ENCODE measurements around the gene CTXN1. TPM values are rescaled to one million over a fixed set of nuclear protein-coding genes. Genes with fewer than 3 reads are reported as not detected.
A peak's percentile ranks its signal among the peaks of the same experiment; 100 is the strongest.

CTXN1 gene
- total RNA-seq, 4 donors from 2014 or later = 2.9 to 29.7 (median 4.8) TPM

- TF ChIP-seq POLR2A (IDR thresholded peaks at IDR 0.05) (no peak), CTCF (IDR thresholded peaks at IDR 0.05) (no peak), EP300 (IDR thresholded peaks at IDR 0.05; ENCODE audit: low read depth) (no peak), POLR2AphosphoS5 (IDR thresholded peaks at IDR 0.05) (no peak)
- DNase-seq = no peak
- H3K27ac ChIP-seq = no peak overlapping the region
- peaks cover 18 to 41% (median 31%) of the 10 kb centered on the region in 4 donors for H3K4me1 ChIP-seq
- WGBS, 2 donors (ENCODE audit: low coverage in 1 of 2) = 42% methylated on average over 23 of the region's 24 CpGs; no CpG with 5 or more reads in 1 of the 2 donors
- peak overlapping the region in 2 of 4 donors; percentile 33 to 41 for H3K4me3 ChIP-seq
- H3K36me3 ChIP-seq = peaks cover 0 to 24% (median 12%) of the 10 kb centered on the region in 4 donors
- no peaks in the 10 kb centered on the region for H3K9me3 ChIP-seq
- H3K27me3 ChIP-seq = peaks cover 59% of the 10 kb centered on the region
- intact Hi-C loops (cut with DNase I; ENCODE audit: low total_unique reads) (no loop called here), in situ Hi-C loops (cut with MboI; ENCODE audit: low pct_ligation_motif_present in 1 of 4, low pct_unique_long_range_greater_than_20kb in 1 of 4, low sequenced_read_pairs in 3 of 4) (no loop called here)
Measured at GRCh38 chr19:7915250-7916102, 10.5 kb downstream of the CTXN1 start.

GRCh38 chr19:7914598-7915045 lies 11.3 kb downstream of the CTXN1 start, which contains the start of gene TGFBR3L:
Gene TGFBR3L, plus strand, starts transcription at chr19:7914830.
- in situ Hi-C loops (cut with MboI; ENCODE audit: low pct_ligation_motif_present in 1 of 4, low pct_unique_long_range_greater_than_20kb in 1 of 4, low sequenced_read_pairs in 3 of 4) = no loop called here
- WGBS, 2 donors (ENCODE audit: low coverage in 1 of 2) = 71% methylated on average over 9 of the region's 12 CpGs; no CpG with 5 or more reads in 1 of the 2 donors
- H3K27me3 ChIP-seq = peaks cover 58% of the 10 kb centered on the region

GRCh38 chr19:7914099-7914498 lies 11.8 kb downstream of the CTXN1 start:
- intact Hi-C loops (cut with DNase I; ENCODE audit: low total_unique reads) = no loop called here
- 50% methylated on average over 11 of the region's 12 CpGs; no CpG with 5 or more reads in 1 of the 2 donors for WGBS, 2 donors (ENCODE audit: low coverage in 1 of 2)
- in situ Hi-C loops (cut with MboI; ENCODE audit: low pct_ligation_motif_present in 1 of 4, low pct_unique_long_range_greater_than_20kb in 1 of 4, low sequenced_read_pairs in 3 of 4) = no loop called here
- H3K4me1 ChIP-seq = peaks cover 13 to 32% (median 23%) of the 10 kb centered on the region in 4 donors
- no peaks in the 10 kb centered on the region for H3K9me3 ChIP-seq
- peaks cover 53% of the 10 kb centered on the region for H3K27me3 ChIP-seq
- peak; percentile 5 for DNase-seq
- peaks cover 0 to 29% (median 14%) of the 10 kb centered on the region in 4 donors for H3K36me3 ChIP-seq
- TF ChIP-seq CTCF (IDR thresholded peaks at IDR 0.05) = no peak
- no peak for TF ChIP-seq EP300 (IDR thresholded peaks at IDR 0.05; ENCODE audit: low read depth)
- TF ChIP-seq POLR2AphosphoS5 (IDR thresholded peaks at IDR 0.05) = no peak
- no peak for TF ChIP-seq POLR2A (IDR thresholded peaks at IDR 0.05)
- H3K4me3 ChIP-seq = no peak overlapping the region
- no peak overlapping the region for H3K27ac ChIP-seq

More at GRCh38 chr19:7914598-7915045, 11.3 kb downstream of the CTXN1 start, which contains the start of gene TGFBR3L:
- H3K4me3 ChIP-seq = no peak within 1 kb of the TSS
- DNase-seq = no peak
- H3K9me3 ChIP-seq = no peaks in the 10 kb centered on the region
- peaks cover 15 to 37% (median 28%) of the 10 kb centered on the region in 4 donors for H3K4me1 ChIP-seq
- H3K36me3 ChIP-seq = peaks cover 0 to 29% (median 14%) of the 10 kb centered on the region in 4 donors
- intact Hi-C loops (cut with DNase I; ENCODE audit: low total_unique reads) = no loop called here
- H3K27ac ChIP-seq = no peak within 1 kb of the TSS
- peak in 1 of 3 donors; percentile 25 for TF ChIP-seq POLR2AphosphoS5 (IDR thresholded peaks at IDR 0.05)
- TF ChIP-seq CTCF (IDR thresholded peaks at IDR 0.05) = no peak
- peak; percentile 6 for TF ChIP-seq POLR2A (IDR thresholded peaks at IDR 0.05)
- no peak for TF ChIP-seq EP300 (IDR thresholded peaks at IDR 0.05; ENCODE audit: low read depth)

- 89 to 91% methylated on average over 6 to 10 of the region's 10 CpGs for WGBS, 2 donors (ENCODE audit: low coverage in 1 of 2)
- no peak for TF ChIP-seq POLR2AphosphoS5 (IDR thresholded peaks at IDR 0.05)
- TF ChIP-seq EP300 (IDR thresholded peaks at IDR 0.05; ENCODE audit: low read depth) = no peak
- TF ChIP-seq POLR2A (IDR thresholded peaks at IDR 0.05) = no peak
- TF ChIP-seq CTCF (IDR thresholded peaks at IDR 0.05) = no peak
- in situ Hi-C loops (cut with MboI; ENCODE audit: low pct_ligation_motif_present in 1 of 4, low pct_unique_long_range_greater_than_20kb in 1 of 4, low sequenced_read_pairs in 3 of 4) (no loop called here), intact Hi-C loops (cut with DNase I; ENCODE audit: low total_unique reads) (no loop called here)
- peaks cover 0 to 29% (median 14%) of the 10 kb centered on the region in 4 donors for H3K36me3 ChIP-seq
- no peak for DNase-seq
- H3K27ac ChIP-seq = no peak overlapping the region
- H3K4me1 ChIP-seq = peaks cover 13 to 29% (median 22%) of the 10 kb centered on the region in 4 donors
- no peak overlapping the region for H3K4me3 ChIP-seq
- no peaks in the 10 kb centered on the region for H3K9me3 ChIP-seq
- H3K27me3 ChIP-seq = peaks cover 48% of the 10 kb centered on the region
Measured at GRCh38 chr19:7913652-7914051, 12.3 kb downstream of the CTXN1 start.

All from transverse colon (tissue), 4 donors.